Fibroblast of lung (primary cell): ENCODE measurements around the gene ZNF70. TPM values are rescaled to one million over a fixed set of nuclear protein-coding genes. Genes with fewer than 3 reads are reported as not detected.

Source experiments
- DNase-seq, 2 donors: peaks; one replicate each; pipeline versions ENCODE4 v3.0.0 to v3.0.0-alpha.2; 2010; ENCODE audit warnings: low read depth in 2 of 2
- H2AFZ ChIP-seq: 2 replicates; pipeline ENCODE4 v1.5.1; 2012; ENCODE audit warnings: low read length, control low read depth, inconsistent platforms
- H3K27ac ChIP-seq: 2 replicates; pipeline ENCODE4 v1.5.1; 2011; ENCODE audit warnings: low read length, control low read depth; ENCODE audit not compliant: insufficient read depth
- H3K27me3 ChIP-seq: 2 replicates; pipeline ENCODE4 v1.5.1; 2011; ENCODE audit warnings: mild to moderate bottlenecking, low read length; ENCODE audit not compliant: control insufficient read depth, insufficient read depth
- H3K36me3 ChIP-seq: 2 replicates; pipeline ENCODE4 v1.5.1; 2011; ENCODE audit warnings: low read length; ENCODE audit not compliant: control insufficient read depth, insufficient read depth
- H3K4me1 ChIP-seq: 2 replicates; pipeline ENCODE4 v1.5.1; 2011; ENCODE audit warnings: low read length; ENCODE audit not compliant: control insufficient read depth, insufficient read depth; ENCODE audit errors: extremely low read depth
- H3K4me2 ChIP-seq: 2 replicates; pipeline ENCODE4 v1.5.1; 2011; ENCODE audit warnings: low read length, control low read depth; ENCODE audit not compliant: insufficient read depth; ENCODE audit errors: extremely low read depth
- H3K4me3 ChIP-seq, 4 experiments: fragments of 200-600 bp in 1 of 4; sonication (generic) in 1 of 4; replicated peaks in 1 of 4; 2 replicates each; pipeline ENCODE4 v1.5.1; 2011 to 2016; ENCODE audit warnings: low read length in 4 of 4, low read depth in 3 of 4, mild to moderate bottlenecking in 3 of 4, control low read depth in 2 of 4, inconsistent platforms in 1 of 4, mixed read lengths in 1 of 4; ENCODE audit not compliant: insufficient read depth in 1 of 4; ENCODE audit errors: control extremely low read depth in 1 of 4
- H3K79me2 ChIP-seq: 2 replicates; pipeline ENCODE4 v1.5.1; 2012; ENCODE audit warnings: mild to moderate bottlenecking, low read length, inconsistent platforms; ENCODE audit not compliant: control insufficient read depth, insufficient read depth
- H3K9ac ChIP-seq: 2 replicates; pipeline ENCODE4 v1.5.1; 2011; ENCODE audit warnings: mild to moderate bottlenecking, low read length, control low read depth; ENCODE audit not compliant: insufficient read depth
- H3K9me3 ChIP-seq: 2 replicates; pipeline ENCODE4 v1.5.1; 2012; ENCODE audit warnings: low read depth, low read length; ENCODE audit not compliant: control insufficient read depth, insufficient read depth
- H4K20me1 ChIP-seq: 2 replicates; pipeline ENCODE4 v1.5.1; 2011; ENCODE audit warnings: low read length; ENCODE audit not compliant: control insufficient read depth, insufficient read depth; ENCODE audit errors: extremely low read depth
- EZH2 ChIP-seq: IDR thresholded peaks from 2 replicates; pipeline ENCODE4 v1.5.1; 2012; ENCODE audit warnings: low read length, control low read depth, mild to moderate bottlenecking; ENCODE audit errors: missing control alignments
- polyA plus RNA-seq, 2 donors: library from polyadenylated mRNA; depleted of rRNA in 1 of 2; stranded (reverse) in 1 of 2; unstranded in 1 of 2; fragments of >200 nt; gene quantifications; 2 replicates each; pipeline ENCODE4 v1.2.1, GENCODE V29; 2011 to 2012; ENCODE audit warnings: missing spikeins in 1 of 2
- total RNA-seq: library from RNA; depleted of rRNA; stranded (reverse); fragments of >200 nt; gene quantifications from 2 replicates; pipeline ENCODE4 v1.2.1, GENCODE V29; 2014
- TF ChIP-seq, protein P1 (sequence below), 2 donors: IDR thresholded peaks in 1 of 2; conservative IDR thresholded peaks in 1 of 2; 1 replicate in 1 of 2; 2 replicates in 1 of 2; pipeline ENCODE4 v1.5.1; 2011 to 2012; ENCODE audit warnings: low read length in 2 of 2, control low read depth in 1 of 2, inconsistent platforms in 1 of 2, low read depth in 1 of 2, mild to moderate bottlenecking in 1 of 2

ZNF70 gene
- total and polyA plus RNA-seq, 2 donors (not counting 1 experiment from before 2014, with no cell fraction given): 1.2 to 3.1 TPM

DNA sequence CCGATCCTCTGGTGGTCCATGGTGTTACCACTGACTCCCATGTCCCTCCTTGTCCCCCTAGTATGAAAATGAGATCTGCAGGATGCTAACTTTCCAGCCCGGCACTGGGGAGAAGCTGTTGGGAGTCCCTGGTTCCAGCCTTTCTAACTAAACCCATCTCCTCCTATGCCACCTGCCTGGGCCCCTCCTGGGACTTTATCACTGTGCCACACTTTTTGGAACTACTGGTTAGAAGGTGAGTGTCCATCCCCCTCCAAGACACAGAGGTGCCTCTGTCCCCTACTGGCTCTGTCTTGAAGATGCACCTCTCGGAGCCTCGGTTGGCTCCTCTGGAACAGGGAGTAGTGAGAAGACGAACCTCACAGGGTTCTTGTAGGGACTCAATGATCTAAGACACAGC lies 60.2 kb downstream of the ZNF70 start, which contains the start of gene RGL4:
Gene RGL4 (plus strand): TSS at position 301 of the 400 bp plus-strand sequence. CDS start 1,018 bp downstream, outside the sequence.
- no peak within 1 kb of the TSS for H2AFZ ChIP-seq
- no peak within 1 kb of the TSS for H3K9ac ChIP-seq
- H4K20me1 ChIP-seq: no peaks in the 10 kb centered on the region
- no peak within 1 kb of the TSS for H3K4me3 ChIP-seq
- no peaks in the 10 kb centered on the region for H3K79me2 ChIP-seq
- H3K36me3 ChIP-seq: no peaks in the 10 kb centered on the region
- no peaks in the 10 kb centered on the region for H3K9me3 ChIP-seq
- no peaks in the 10 kb centered on the region for H3K27me3 ChIP-seq
- no peak within 1 kb of the TSS for H3K4me2 ChIP-seq
- H3K4me1 ChIP-seq: no peaks in the 10 kb centered on the region
- TF ChIP-seq, protein P1, sequence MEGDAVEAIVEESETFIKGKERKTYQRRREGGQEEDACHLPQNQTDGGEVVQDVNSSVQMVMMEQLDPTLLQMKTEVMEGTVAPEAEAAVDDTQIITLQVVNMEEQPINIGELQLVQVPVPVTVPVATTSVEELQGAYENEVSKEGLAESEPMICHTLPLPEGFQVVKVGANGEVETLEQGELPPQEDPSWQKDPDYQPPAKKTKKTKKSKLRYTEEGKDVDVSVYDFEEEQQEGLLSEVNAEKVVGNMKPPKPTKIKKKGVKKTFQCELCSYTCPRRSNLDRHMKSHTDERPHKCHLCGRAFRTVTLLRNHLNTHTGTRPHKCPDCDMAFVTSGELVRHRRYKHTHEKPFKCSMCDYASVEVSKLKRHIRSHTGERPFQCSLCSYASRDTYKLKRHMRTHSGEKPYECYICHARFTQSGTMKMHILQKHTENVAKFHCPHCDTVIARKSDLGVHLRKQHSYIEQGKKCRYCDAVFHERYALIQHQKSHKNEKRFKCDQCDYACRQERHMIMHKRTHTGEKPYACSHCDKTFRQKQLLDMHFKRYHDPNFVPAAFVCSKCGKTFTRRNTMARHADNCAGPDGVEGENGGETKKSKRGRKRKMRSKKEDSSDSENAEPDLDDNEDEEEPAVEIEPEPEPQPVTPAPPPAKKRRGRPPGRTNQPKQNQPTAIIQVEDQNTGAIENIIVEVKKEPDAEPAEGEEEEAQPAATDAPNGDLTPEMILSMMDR (conservative IDR thresholded peaks at IDR 0.05 in 1 of 2, IDR thresholded peaks at IDR 0.05 in 1 of 2; ENCODE audit: low read depth in 1 of 2, low read length in 2 of 2): no peak
- TF ChIP-seq EZH2: no peak
- no peak for DNase-seq
- no peak within 1 kb of the TSS for H3K27ac ChIP-seq

DNA sequence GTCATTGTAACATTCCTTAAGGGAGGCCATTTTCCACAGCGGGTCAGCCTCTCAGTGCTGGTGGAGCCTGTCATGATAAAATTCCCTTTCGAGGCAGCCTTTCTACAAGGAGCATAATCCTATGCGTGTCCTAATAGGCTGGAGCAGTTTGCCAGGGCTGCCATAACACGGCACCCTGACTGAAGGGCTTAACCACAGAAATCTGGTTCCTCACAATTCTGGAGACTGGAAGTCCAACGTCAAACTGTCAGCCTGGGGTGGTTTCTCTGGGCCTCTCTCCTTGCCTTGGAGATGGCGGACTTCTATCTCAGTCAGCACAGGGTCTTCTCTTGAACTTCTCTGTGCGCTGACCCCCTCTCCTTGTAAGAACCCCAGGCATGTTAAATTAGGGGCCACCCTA lies 61.5 kb downstream of the ZNF70 start:
- H3K4me2 ChIP-seq: no peak overlapping the region
- no peaks in the 10 kb centered on the region for H3K36me3 ChIP-seq
- TF ChIP-seq EZH2: no peak
- TF ChIP-seq, protein P1 (conservative IDR thresholded peaks at IDR 0.05 in 1 of 2, IDR thresholded peaks at IDR 0.05 in 1 of 2; ENCODE audit: low read depth in 1 of 2, low read length in 2 of 2): no peak
- peaks cover 4% of the 10 kb centered on the region for H3K4me1 ChIP-seq
- H2AFZ ChIP-seq: no peak overlapping the region
- H4K20me1 ChIP-seq: no peaks in the 10 kb centered on the region
- no peak overlapping the region for H3K4me3 ChIP-seq
- DNase-seq: no peak
- no peaks in the 10 kb centered on the region for H3K27me3 ChIP-seq
- no peak overlapping the region for H3K27ac ChIP-seq
- no peaks in the 10 kb centered on the region for H3K79me2 ChIP-seq
- H3K9me3 ChIP-seq: no peaks in the 10 kb centered on the region
- H3K9ac ChIP-seq: no peak overlapping the region

Other genes with a start within 250 kb of the ZNF70 start
- not detected in 2 replicates for gene IGLL1, start 170.8 kb downstream of the ZNF70 start, total RNA-seq
- not detected in 2 replicates for gene IGLL1, start 170.8 kb downstream of the ZNF70 start, polyA plus RNA-seq
- 0.26 TPM in 1 of 2 replicates, not detected in the other for gene DRICH1, start 118.8 kb downstream of the ZNF70 start, total RNA-seq
- not detected in 2 replicates for gene DRICH1, start 118.8 kb downstream of the ZNF70 start, polyA plus RNA-seq
- gene RGL4, start 60.1 kb downstream of the ZNF70 start, total RNA-seq: not detected in 2 replicates
- not detected in 2 replicates for gene RGL4, start 60.1 kb downstream of the ZNF70 start, polyA plus RNA-seq
- gene VPREB3, start 3.3 kb upstream of the ZNF70 start, total RNA-seq: not detected in 2 replicates
- not detected in 2 replicates for gene VPREB3, start 3.3 kb upstream of the ZNF70 start, polyA plus RNA-seq
- gene C22orf15, start 11.9 kb upstream of the ZNF70 start, total RNA-seq: 2.5 and 3.9 TPM in 2 replicates
- gene C22orf15, start 11.9 kb upstream of the ZNF70 start, polyA plus RNA-seq: 0.71 and 1.4 TPM in 2 replicates
- gene CHCHD10, start 16.9 kb upstream of the ZNF70 start, total RNA-seq: 3.6 and 5.4 TPM in 2 replicates
- 7.5 and 11.4 TPM in 2 replicates for gene CHCHD10, start 16.9 kb upstream of the ZNF70 start, polyA plus RNA-seq
- gene MMP11, start 21.7 kb upstream of the ZNF70 start, total RNA-seq: 8.8 and 11.3 TPM in 2 replicates
- 4.5 and 8.3 TPM in 2 replicates for gene MMP11, start 21.7 kb upstream of the ZNF70 start, polyA plus RNA-seq
- 19.0 and 20.5 TPM in 2 replicates for gene SMARCB1, start 35.9 kb upstream of the ZNF70 start, total RNA-seq
- gene SMARCB1, start 35.9 kb upstream of the ZNF70 start, polyA plus RNA-seq: 86.4 and 126 TPM in 2 replicates
- gene DERL3, start 87.9 kb upstream of the ZNF70 start, total RNA-seq: under 0.01 and 0.50 TPM in 2 replicates
- 0.42 and 0.55 TPM in 2 replicates for gene DERL3, start 87.9 kb upstream of the ZNF70 start, polyA plus RNA-seq
- 8.7 and 14.9 TPM in 2 replicates for gene SLC2A11, start 106.8 kb upstream of the ZNF70 start, total RNA-seq
- 3.9 and 5.8 TPM in 2 replicates for gene SLC2A11, start 106.8 kb upstream of the ZNF70 start, polyA plus RNA-seq
- 168 and 283 TPM in 2 replicates for gene MIF, start 143.3 kb upstream of the ZNF70 start, total RNA-seq
- gene MIF, start 143.3 kb upstream of the ZNF70 start, polyA plus RNA-seq: 75.0 and 97.3 TPM in 2 replicates
- 0.26 and 9.9 TPM in 2 replicates for gene GSTT2B, start 210.1 kb upstream of the ZNF70 start, total RNA-seq
- 21.0 and 38.1 TPM in 2 replicates for gene GSTT2B, start 210.1 kb upstream of the ZNF70 start, polyA plus RNA-seq
- 2.1 and 4.1 TPM in 2 replicates for gene DDTL, start 215.8 kb upstream of the ZNF70 start, total RNA-seq
- gene DDTL, start 215.8 kb upstream of the ZNF70 start, polyA plus RNA-seq: 0.36 and 0.51 TPM in 2 replicates
- gene DDT, start 223.3 kb upstream of the ZNF70 start, total RNA-seq: 72.4 and 111 TPM in 2 replicates
- 79.5 and 79.8 TPM in 2 replicates for gene DDT, start 223.3 kb upstream of the ZNF70 start, polyA plus RNA-seq
- 0.33 TPM in 1 of 2 replicates, not detected in the other for gene GSTT2, start 229.0 kb upstream of the ZNF70 start, total RNA-seq
- gene GSTT2, start 229.0 kb upstream of the ZNF70 start, polyA plus RNA-seq: 1.9 and 2.4 TPM in 2 replicates